NCI-H2227 (cell line): Measurements from ENCODE around the gene ZBTB8A.
"Not testable (repeated sequence)": the region's sequence is repeated elsewhere in the genome, so short reads cannot be mapped to it uniquely, and the experiment has no call there.

Experiments used
- DNase-seq: peaks from one replicate; lab custom pipeline; 2025; ENCODE audit not compliant: unreplicated experiment; lab: John Stamatoyannopoulos, UW

Gene ZBTB8A

GRCh38 chr1:32538887-32539583, at the start of gene ZBTB8A:
TSS of gene ZBTB8A (plus strand) at chr1:32539427. CDS start at chr1:32592932, 53,505 bp downstream.
- peak; percentile 82 for DNase-seq

- no peak for DNase-seq
These were observed 49.3 kb upstream of the ZBTB8A start for GRCh38 chr1:32489774-32490454.

DNA sequence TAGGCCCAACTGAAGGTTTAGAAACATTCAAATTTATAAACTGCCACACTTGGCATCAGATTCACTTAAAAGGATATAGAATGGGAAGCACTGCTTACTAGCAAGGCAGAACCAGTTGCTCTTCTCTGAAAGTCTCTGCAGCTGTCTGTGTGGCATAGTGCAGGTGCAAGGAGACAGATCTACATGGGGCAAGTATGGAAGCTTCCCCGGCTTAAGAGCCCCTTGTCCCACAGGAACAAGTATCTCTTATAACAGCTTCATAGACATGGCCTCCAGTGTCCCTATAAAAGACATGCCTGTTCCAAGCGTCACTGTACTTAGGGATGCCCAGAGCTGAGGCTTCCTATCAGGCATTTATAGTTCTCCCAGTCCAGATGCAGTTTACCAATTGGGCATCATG, 47.8 kb upstream of the ZBTB8A start:
- no peak for DNase-seq

DNA sequence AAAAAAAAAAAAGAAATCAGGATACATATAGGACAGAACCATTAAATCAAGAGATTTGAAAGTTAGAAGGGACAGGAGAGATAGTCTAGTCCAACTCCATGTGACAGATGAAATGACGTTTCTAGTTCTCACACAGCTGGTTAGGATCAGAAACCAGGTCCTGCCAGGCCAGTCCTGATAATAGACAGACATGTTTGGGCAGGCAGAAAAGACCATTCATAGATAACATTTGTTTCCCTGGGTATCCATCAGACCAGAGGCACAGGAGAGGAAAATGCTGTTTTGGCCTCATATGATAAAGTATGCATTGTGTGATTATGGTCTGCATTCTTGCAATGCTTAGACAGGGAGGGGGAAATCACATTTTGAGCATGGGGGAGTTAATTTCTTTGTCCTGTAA, 45.0 kb upstream of the ZBTB8A start:
- DNase-seq = no peak

- DNase-seq = no peak
These were observed 44.4 kb upstream of the ZBTB8A start for GRCh38 chr1:32494711-32495337.

DNA sequence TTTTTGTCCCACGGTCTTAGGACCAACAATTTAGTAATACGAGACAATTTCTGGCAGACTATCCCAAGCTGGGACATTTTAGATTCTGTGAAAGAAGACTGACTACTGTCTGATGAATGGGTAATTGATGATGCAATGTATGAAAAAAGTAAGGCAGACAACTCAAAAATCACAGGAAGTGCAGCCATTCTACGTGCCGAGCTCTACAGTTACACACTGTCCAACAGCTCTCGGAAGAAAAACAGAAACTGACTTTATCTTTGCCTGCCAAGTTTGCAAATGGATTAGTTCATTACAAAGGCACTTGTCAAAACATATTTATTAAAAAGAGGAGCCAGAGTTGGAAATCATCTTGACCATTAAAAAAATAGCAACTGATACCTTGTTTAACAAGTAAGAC, 43.1 kb upstream of the ZBTB8A start:
- no peak for DNase-seq

DNA sequence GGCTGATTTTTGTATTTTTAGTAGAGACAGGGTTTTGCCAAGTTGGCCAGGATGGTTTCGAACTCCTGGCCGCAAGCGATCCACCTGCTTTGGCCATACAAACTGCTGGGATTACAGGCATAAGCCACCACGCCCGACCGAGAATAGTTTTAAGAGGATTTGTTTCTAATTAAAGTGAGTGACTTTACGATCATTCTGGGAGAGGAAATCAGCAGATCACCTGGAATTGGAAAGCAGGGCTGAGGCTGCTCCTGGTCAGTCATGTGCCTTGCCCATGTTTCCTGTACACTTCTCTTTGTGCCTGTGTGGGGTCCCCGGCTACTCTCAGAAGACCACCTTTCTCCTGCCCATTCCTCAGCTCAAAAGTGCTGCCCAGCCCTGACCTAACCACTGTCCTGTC, 40.5 kb upstream of the ZBTB8A start:
- DNase-seq = no peak

- peak; percentile 87 for DNase-seq
These were observed 38.6 kb upstream of the ZBTB8A start for GRCh38 chr1:32500387-32501209.

GRCh38 chr1:32501865-32502264, 37.4 kb upstream of the ZBTB8A start:
- no peak for DNase-seq

- no peak for DNase-seq
These were observed 36.1 kb upstream of the ZBTB8A start for GRCh38 chr1:32503153-32503552.

GRCh38 chr1:32507021-32507420, 32.2 kb upstream of the ZBTB8A start:
- DNase-seq = no peak

DNA sequence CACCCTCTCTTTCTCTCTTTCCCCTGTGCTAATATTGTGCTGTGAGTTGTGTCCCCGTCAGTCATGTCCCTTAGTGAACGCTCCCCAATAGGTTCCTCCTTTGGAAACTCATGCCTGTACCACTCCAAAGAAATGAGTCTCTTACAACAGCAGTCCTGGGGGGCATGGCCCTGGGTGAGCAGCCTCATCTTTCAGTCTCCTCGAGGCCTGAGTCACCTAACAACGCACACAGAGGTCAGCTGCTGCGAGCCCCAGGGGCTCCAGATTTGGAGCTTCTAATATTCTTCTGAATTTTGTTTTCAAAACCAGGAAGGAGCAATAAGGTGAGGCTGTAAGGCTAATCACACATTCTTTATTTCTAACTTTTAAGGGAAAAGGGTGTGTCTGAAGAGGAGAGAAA, 30.5 kb upstream of the ZBTB8A start:
- DNase-seq = no peak

- DNase-seq = no peak
These were observed 29.3 kb upstream of the ZBTB8A start for GRCh38 chr1:32509939-32510338.

DNA sequence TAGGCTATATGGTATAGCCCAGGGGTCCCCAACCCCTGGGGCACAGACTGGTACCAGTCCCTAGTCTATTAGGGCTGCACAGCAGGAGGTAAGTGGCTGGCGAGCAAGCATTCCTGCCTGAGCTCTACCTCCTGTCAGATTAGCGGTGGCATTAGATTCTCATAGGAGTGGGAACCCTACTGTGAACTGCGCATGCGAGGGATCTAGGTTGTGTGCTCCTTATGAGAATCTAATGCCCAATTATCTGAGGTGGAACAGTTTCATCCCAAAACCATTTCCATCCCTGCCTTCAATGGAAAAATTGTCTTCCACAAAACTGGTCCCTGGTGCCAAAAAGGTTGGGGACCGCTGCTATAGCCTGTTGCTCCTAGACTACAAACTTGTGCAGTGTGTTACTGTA, 22.8 kb upstream of the ZBTB8A start:
- no peak for DNase-seq

GRCh38 chr1:32518976-32519375, 20.3 kb upstream of the ZBTB8A start:
- DNase-seq = no peak

DNA sequence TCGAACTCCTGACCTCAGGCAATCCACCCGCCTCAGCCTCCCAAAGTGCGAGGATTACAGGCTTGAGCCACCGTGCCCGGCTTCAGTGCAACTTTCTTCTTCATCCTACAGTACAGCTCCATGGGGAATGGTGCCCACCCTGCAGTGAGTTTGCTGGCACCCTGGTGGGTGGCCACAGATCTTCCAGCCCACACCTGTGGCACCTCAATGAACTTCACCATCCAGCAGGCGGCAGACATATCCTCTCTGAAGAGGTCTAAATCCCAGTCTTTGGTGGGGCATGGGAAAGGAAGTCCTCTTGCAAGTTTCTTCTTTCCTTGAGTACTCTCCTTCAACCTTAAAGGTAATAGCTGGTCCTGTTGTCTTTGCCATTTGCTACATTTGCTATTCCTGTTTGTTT, 18.1 kb upstream of the ZBTB8A start:
- DNase-seq = no peak

- DNase-seq = no peak
These were observed 14.2 kb upstream of the ZBTB8A start for GRCh38 chr1:32525053-32525452.

DNA sequence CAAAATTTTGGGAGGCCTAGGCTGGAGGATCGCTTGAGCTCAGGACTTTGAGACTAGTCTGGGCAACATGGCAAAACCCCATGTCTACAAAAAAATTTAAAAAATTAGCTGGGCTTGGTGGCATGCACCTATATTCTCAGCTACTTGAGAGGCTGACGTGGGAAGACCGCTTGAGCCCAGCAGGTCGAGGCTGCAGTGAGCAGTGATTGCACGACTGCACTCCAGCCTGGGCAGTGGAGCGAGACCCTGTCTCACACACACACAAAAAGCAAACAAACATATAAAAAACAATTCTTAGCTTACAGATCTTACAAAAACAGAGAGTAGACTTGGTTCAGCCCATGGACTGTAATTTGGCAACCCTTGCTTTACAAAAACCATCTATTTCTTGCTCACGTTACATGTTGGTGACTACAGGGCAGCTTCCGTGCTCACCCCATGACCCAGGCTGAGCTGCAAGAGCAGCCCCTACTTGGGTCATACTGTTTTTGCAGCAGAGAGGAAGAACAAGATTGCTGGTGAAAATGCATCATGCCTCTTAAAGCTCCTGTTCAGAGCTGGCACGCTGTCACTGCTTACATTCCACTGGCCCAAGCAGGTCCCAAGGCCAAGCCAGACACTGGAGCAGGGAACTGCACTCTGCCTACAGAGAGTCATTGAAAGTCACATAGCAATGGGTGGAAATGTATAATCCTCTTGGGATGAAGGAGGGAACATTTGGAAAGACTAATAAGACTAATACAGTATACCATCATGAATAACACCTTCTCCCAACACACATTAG, 13.4 kb upstream of the ZBTB8A start:
- DNase-seq = no peak

- not testable (repeated sequence) for DNase-seq
These were observed 10.7 kb upstream of the ZBTB8A start for GRCh38 chr1:32528550-32528949.

GRCh38 chr1:32533792-32534327, 5.4 kb upstream of the ZBTB8A start:
- no peak for DNase-seq
